GM23248 (cell line): ENCODE results near the gene STK32B.

Source experiments
- EZH2 ChIP-seq: fragments of 200-600 bp; sonication (generic); IDR thresholded peaks from 2 replicates; pipeline ENCODE4 v1.6.1; 2018; ENCODE audit warnings: antibody characterized with exemption, mild to moderate bottlenecking; ENCODE audit not compliant: insufficient read depth, poor library complexity, severe bottlenecking
- EZH2phosphoT487 ChIP-seq: fragments of 200-600 bp; sonication (generic); IDR thresholded peaks from 2 replicates; pipeline ENCODE4 v1.6.1; 2018; ENCODE audit warnings: antibody characterized with exemption, moderate library complexity, mild to moderate bottlenecking, low read depth; ENCODE audit not compliant: insufficient read depth

DNA sequence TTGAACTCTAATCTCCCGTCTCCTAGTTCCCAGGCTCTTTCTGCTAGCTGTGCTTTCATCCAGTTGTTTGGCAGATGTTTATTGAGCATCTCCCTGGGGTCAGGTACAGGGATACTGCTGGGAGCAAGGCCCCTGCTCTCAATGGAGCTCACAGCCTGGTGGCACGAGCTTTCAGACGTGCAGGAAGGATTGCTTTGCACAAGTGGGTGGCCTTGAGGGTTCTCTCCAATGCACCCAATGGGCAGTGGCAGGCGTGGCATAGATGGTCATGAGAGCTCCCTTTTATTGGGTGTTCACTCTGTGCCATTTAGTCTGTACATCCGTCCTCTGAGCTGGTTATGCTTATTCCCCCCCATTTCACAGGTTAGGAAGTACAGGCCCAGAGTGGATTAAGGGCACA lies 421.8 kb downstream of the STK32B start:
- TF ChIP-seq EZH2 = no peak
- no peak for TF ChIP-seq EZH2phosphoT487
